Fibroblast of lung (primary cell): Measurements from ENCODE around the gene ZNF346. TPM values are rescaled to one million over a fixed set of nuclear protein-coding genes. Genes with fewer than 3 reads are reported as not detected.

Experiments used
- DNase-seq, 2 donors: peaks; one replicate each; pipeline versions ENCODE4 v3.0.0 to v3.0.0-alpha.2; 2010; ENCODE audit warnings: low read depth in 2 of 2
- H2AFZ ChIP-seq: 2 replicates; pipeline ENCODE4 v1.5.1; 2012; ENCODE audit warnings: low read length, control low read depth, inconsistent platforms
- H3K27ac ChIP-seq: 2 replicates; pipeline ENCODE4 v1.5.1; 2011; ENCODE audit warnings: low read length, control low read depth; ENCODE audit not compliant: insufficient read depth
- H3K27me3 ChIP-seq: 2 replicates; pipeline ENCODE4 v1.5.1; 2011; ENCODE audit warnings: mild to moderate bottlenecking, low read length; ENCODE audit not compliant: control insufficient read depth, insufficient read depth
- H3K36me3 ChIP-seq: 2 replicates; pipeline ENCODE4 v1.5.1; 2011; ENCODE audit warnings: low read length; ENCODE audit not compliant: control insufficient read depth, insufficient read depth
- H3K4me1 ChIP-seq: 2 replicates; pipeline ENCODE4 v1.5.1; 2011; ENCODE audit warnings: low read length; ENCODE audit not compliant: control insufficient read depth, insufficient read depth; ENCODE audit errors: extremely low read depth
- H3K4me2 ChIP-seq: 2 replicates; pipeline ENCODE4 v1.5.1; 2011; ENCODE audit warnings: low read length, control low read depth; ENCODE audit not compliant: insufficient read depth; ENCODE audit errors: extremely low read depth
- H3K4me3 ChIP-seq, 4 experiments: fragments of 200-600 bp in 1 of 4; sonication (generic) in 1 of 4; replicated peaks in 1 of 4; 2 replicates each; pipeline ENCODE4 v1.5.1; 2011 to 2016; ENCODE audit warnings: low read length in 4 of 4, low read depth in 3 of 4, mild to moderate bottlenecking in 3 of 4, control low read depth in 2 of 4, inconsistent platforms in 1 of 4, mixed read lengths in 1 of 4; ENCODE audit not compliant: insufficient read depth in 1 of 4; ENCODE audit errors: control extremely low read depth in 1 of 4
- H3K79me2 ChIP-seq: 2 replicates; pipeline ENCODE4 v1.5.1; 2012; ENCODE audit warnings: mild to moderate bottlenecking, low read length, inconsistent platforms; ENCODE audit not compliant: control insufficient read depth, insufficient read depth
- H3K9ac ChIP-seq: 2 replicates; pipeline ENCODE4 v1.5.1; 2011; ENCODE audit warnings: mild to moderate bottlenecking, low read length, control low read depth; ENCODE audit not compliant: insufficient read depth
- H3K9me3 ChIP-seq: 2 replicates; pipeline ENCODE4 v1.5.1; 2012; ENCODE audit warnings: low read depth, low read length; ENCODE audit not compliant: control insufficient read depth, insufficient read depth
- H4K20me1 ChIP-seq: 2 replicates; pipeline ENCODE4 v1.5.1; 2011; ENCODE audit warnings: low read length; ENCODE audit not compliant: control insufficient read depth, insufficient read depth; ENCODE audit errors: extremely low read depth
- EZH2 ChIP-seq: IDR thresholded peaks from 2 replicates; pipeline ENCODE4 v1.5.1; 2012; ENCODE audit warnings: low read length, control low read depth, mild to moderate bottlenecking; ENCODE audit errors: missing control alignments
- polyA plus RNA-seq, 2 donors: library from polyadenylated mRNA; depleted of rRNA in 1 of 2; stranded (reverse) in 1 of 2; unstranded in 1 of 2; fragments of >200 nt; gene quantifications; 2 replicates each; pipeline ENCODE4 v1.2.1, GENCODE V29; 2011 to 2012; ENCODE audit warnings: missing spikeins in 1 of 2
- total RNA-seq: library from RNA; depleted of rRNA; stranded (reverse); fragments of >200 nt; gene quantifications from 2 replicates; pipeline ENCODE4 v1.2.1, GENCODE V29; 2014
- TF ChIP-seq, protein P1 (sequence below), 2 donors: IDR thresholded peaks in 1 of 2; conservative IDR thresholded peaks in 1 of 2; 1 replicate in 1 of 2; 2 replicates in 1 of 2; pipeline ENCODE4 v1.5.1; 2011 to 2012; ENCODE audit warnings: low read length in 2 of 2, control low read depth in 1 of 2, inconsistent platforms in 1 of 2, low read depth in 1 of 2, mild to moderate bottlenecking in 1 of 2

ZNF346 gene
- total and polyA plus RNA-seq, 2 donors (not counting 1 experiment from before 2014, with no cell fraction given), result 14.0 to 14.9 TPM

DNA sequence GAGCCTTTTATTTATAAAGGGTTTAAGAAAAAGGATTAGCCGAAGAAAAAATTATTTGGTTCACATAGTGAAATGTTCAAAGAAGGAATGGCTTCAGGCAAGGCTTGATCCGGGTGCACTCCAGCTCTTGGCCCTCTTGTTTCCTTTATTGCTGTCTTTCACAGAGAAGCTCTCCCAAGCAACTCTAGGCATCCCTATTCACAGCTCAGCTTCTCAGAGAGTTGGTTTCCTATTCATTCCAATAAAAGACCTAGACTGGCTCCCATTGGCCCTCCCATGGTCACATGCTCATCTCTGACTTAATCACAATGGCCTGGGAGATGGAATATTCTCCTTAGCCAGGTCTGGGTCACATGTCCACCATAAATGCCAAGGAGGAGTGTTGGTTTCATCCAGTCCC, 54.8 kb downstream of the ZNF346 start:
- Histone ChIP-seq H3K9ac (no peak overlapping the region), H3K27me3 (no peaks in the 10 kb centered on the region), H3K4me3 (no peak overlapping the region), H3K9me3 (no peaks in the 10 kb centered on the region), H3K27ac (no peak overlapping the region), H3K79me2 (no peaks in the 10 kb centered on the region), H3K4me2 (no peak overlapping the region), H3K36me3 (no peaks in the 10 kb centered on the region), H2AFZ (no peak overlapping the region), H4K20me1 (no peaks in the 10 kb centered on the region), H3K4me1 (no peaks in the 10 kb centered on the region)
- no peak for DNase-seq
- TF ChIP-seq, protein P1, sequence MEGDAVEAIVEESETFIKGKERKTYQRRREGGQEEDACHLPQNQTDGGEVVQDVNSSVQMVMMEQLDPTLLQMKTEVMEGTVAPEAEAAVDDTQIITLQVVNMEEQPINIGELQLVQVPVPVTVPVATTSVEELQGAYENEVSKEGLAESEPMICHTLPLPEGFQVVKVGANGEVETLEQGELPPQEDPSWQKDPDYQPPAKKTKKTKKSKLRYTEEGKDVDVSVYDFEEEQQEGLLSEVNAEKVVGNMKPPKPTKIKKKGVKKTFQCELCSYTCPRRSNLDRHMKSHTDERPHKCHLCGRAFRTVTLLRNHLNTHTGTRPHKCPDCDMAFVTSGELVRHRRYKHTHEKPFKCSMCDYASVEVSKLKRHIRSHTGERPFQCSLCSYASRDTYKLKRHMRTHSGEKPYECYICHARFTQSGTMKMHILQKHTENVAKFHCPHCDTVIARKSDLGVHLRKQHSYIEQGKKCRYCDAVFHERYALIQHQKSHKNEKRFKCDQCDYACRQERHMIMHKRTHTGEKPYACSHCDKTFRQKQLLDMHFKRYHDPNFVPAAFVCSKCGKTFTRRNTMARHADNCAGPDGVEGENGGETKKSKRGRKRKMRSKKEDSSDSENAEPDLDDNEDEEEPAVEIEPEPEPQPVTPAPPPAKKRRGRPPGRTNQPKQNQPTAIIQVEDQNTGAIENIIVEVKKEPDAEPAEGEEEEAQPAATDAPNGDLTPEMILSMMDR (conservative IDR thresholded peaks at IDR 0.05 in 1 of 2, IDR thresholded peaks at IDR 0.05 in 1 of 2; ENCODE audit: low read depth in 1 of 2, low read length in 2 of 2), result no peak
- no peak for TF ChIP-seq EZH2

DNA sequence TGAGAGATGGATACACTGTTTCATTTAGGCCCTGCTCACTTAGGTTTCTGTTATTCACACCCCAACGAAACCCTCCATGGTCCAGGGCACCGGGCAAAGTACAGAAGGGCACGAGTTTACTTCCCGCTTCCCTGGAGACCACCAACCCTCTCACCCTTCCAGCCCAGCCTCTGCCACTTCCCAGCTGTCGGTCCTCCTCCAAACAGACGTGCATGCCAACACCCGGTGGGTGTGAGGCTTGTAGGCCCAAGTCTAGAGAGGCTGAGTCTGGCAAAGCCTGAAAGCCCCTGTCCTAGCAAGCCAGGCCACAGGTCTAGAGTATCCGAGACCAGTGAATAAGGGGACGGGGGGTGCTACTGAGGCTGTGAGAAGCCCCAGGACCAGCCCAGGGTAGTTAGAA, 57.1 kb downstream of the ZNF346 start:
- Histone ChIP-seq H3K79me2 (no peaks in the 10 kb centered on the region), H3K9ac (no peak overlapping the region), H3K4me3 (no peak overlapping the region), H4K20me1 (no peaks in the 10 kb centered on the region), H3K4me2 (no peak overlapping the region), H3K36me3 (no peaks in the 10 kb centered on the region), H2AFZ (no peak overlapping the region), H3K4me1 (no peaks in the 10 kb centered on the region), H3K27ac (no peak overlapping the region), H3K9me3 (no peaks in the 10 kb centered on the region), H3K27me3 (peaks cover 6% of the 10 kb centered on the region)
- DNase-seq, result no peak
- no peak for TF ChIP-seq EZH2
- TF ChIP-seq, protein P1 (conservative IDR thresholded peaks at IDR 0.05 in 1 of 2, IDR thresholded peaks at IDR 0.05 in 1 of 2; ENCODE audit: low read depth in 1 of 2, low read length in 2 of 2), result no peak

DNA sequence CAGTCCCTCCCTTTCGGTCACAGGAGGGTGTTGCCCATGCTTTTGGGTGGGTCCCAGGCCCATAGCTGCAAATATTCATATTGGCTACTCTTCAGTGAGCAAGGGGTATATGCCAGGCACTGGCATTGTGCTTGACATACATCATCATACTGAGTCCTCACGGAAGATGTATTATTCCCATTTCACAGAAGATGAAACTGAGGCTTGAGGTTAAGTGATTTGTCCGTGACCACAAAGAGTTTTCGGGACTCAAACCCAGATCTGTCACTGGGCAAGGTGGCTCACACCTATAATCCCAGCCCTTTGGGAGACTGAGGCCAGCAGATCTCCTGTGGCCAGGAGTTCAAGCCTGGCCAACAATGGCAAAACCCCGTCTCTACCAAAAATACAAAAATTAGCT, 57.8 kb downstream of the ZNF346 start:
- H3K36me3 ChIP-seq, result no peaks in the 10 kb centered on the region
- no peaks in the 10 kb centered on the region for H3K79me2 ChIP-seq
- TF ChIP-seq EZH2, result no peak
- TF ChIP-seq, protein P1 (conservative IDR thresholded peaks at IDR 0.05 in 1 of 2, IDR thresholded peaks at IDR 0.05 in 1 of 2; ENCODE audit: low read depth in 1 of 2, low read length in 2 of 2), result no peak
- H3K4me2 ChIP-seq, result no peak overlapping the region
- H3K9ac ChIP-seq, result no peak overlapping the region
- H2AFZ ChIP-seq, result no peak overlapping the region
- no peaks in the 10 kb centered on the region for H4K20me1 ChIP-seq
- H3K9me3 ChIP-seq, result no peaks in the 10 kb centered on the region
- peaks cover 6% of the 10 kb centered on the region for H3K27me3 ChIP-seq
- H3K4me1 ChIP-seq, result no peaks in the 10 kb centered on the region
- H3K4me3 ChIP-seq, result no peak overlapping the region
- no peak for DNase-seq
- H3K27ac ChIP-seq, result no peak overlapping the region
